GM12878 (cell line): ENCODE results near the gene MYD88. TPM values are rescaled to one million over a fixed set of nuclear protein-coding genes. Genes with fewer than 3 reads are reported as not detected.

ENCODE experiments used
- ATAC-seq: fragments of 200-7000 bp; cut with Tn5 transposase; 3 replicates; pipeline ENCODE4 v1.9.1; 2020; ENCODE audit warnings: mild to moderate bottlenecking, moderate library complexity
- BruUV-seq: library from RNA; stranded (reverse); fragments of 400-500 nt; replicated peaks from 2 replicates; lab custom pipeline; 2021; lab: Mats Ljungman, UMichigan
- CTCF ChIA-PET: fragments of 300-600 bp; sonication (Branson Sonifier 250); formaldehyde crosslinking; extraction: SDS; loops from one replicate; lab custom pipeline; 2021; ENCODE audit warnings: inconsistent platforms; lab: Yijun Ruan, JAX
- POLR2A ChIA-PET: fragments of 350-600 bp; formaldehyde crosslinking; extraction: SDS; loops from one replicate; lab custom pipeline; 2021; ENCODE audit warnings: inconsistent platforms; lab: Charles Lee
- RAD21 ChIA-PET: fragments of 300-600 bp; sonication (Branson Sonifier 250); formaldehyde crosslinking; loops from one replicate; lab custom pipeline; 2023; ENCODE audit warnings: antibody characterized with exemption; ENCODE audit not compliant: unreplicated experiment; lab: Charles Lee
- SMC1A ChIA-PET: fragments of 300-600 bp; sonication (Branson Sonifier 250); formaldehyde crosslinking; loops from one replicate; lab custom pipeline; 2023; ENCODE audit not compliant: unreplicated experiment, uncharacterized antibody; lab: Charles Lee
- DNase-seq: peaks from one replicate; pipeline ENCODE4 v3.0.0-alpha.2; 2011; ENCODE audit warnings: low read depth, low spot score
- FAIRE-seq: peaks from 3 replicates; lab custom pipeline; 2011; peaks lifted over from hg19 to GRCh38; lab: Jason Lieb, UNC
- H2AFZ ChIP-seq: 2 replicates; pipeline ENCODE4 v1.6.0; 2011; ENCODE audit warnings: low read depth, low read length, control low read depth; ENCODE audit not compliant: control insufficient read depth
- H3K27ac ChIP-seq: 2 replicates; pipeline ENCODE4 v1.5.1; 2011; ENCODE audit warnings: control low read depth; ENCODE audit not compliant: control insufficient read depth, insufficient read depth
- H3K27me3 ChIP-seq, 2 experiments: replicated peaks in 1 of 2; 2 replicates each; pipeline versions ENCODE4 v1.6.0 to v1.6.1; 2011; ENCODE audit warnings: low read length in 1 of 2; ENCODE audit not compliant: control insufficient read depth in 2 of 2, insufficient read depth in 2 of 2
- H3K36me3 ChIP-seq, 2 experiments: 2 replicates each; pipeline ENCODE4 v1.5.1; 2011; ENCODE audit warnings: low read length in 1 of 2; ENCODE audit not compliant: control insufficient read depth in 2 of 2, insufficient read depth in 2 of 2
- H3K4me1 ChIP-seq: 2 replicates; pipeline ENCODE4 v1.6.1; 2011; ENCODE audit warnings: mild to moderate bottlenecking, low read length, moderate library complexity, mixed read lengths; ENCODE audit not compliant: control insufficient read depth, insufficient read depth
- H3K4me2 ChIP-seq: 2 replicates; pipeline ENCODE4 v1.6.0; 2011; ENCODE audit warnings: control low read depth; ENCODE audit not compliant: control insufficient read depth, insufficient read depth
- H3K4me3 ChIP-seq: fragments of 200-600 bp; sonication (generic); 2 replicates; pipeline ENCODE4 v1.5.1; 2016
- H3K79me2 ChIP-seq: 2 replicates; pipeline ENCODE4 v1.6.0; 2011; ENCODE audit warnings: low read length; ENCODE audit not compliant: control insufficient read depth, insufficient read depth
- H3K9ac ChIP-seq: 2 replicates; pipeline ENCODE4 v1.8.0; 2011; ENCODE audit warnings: low read length, control low read depth, mixed read lengths; ENCODE audit not compliant: control insufficient read depth, insufficient read depth
- H3K9me3 ChIP-seq: replicated peaks from 3 replicates; pipeline ENCODE4 v1.5.1; 2011; ENCODE audit warnings: mild to moderate bottlenecking, low read length; ENCODE audit not compliant: control insufficient read depth, insufficient read depth
- H4K20me1 ChIP-seq: 2 replicates; pipeline ENCODE4 v1.6.0; 2011; ENCODE audit not compliant: control insufficient read depth, insufficient read depth
- JUNB ChIP-seq: IDR thresholded peaks from 2 replicates; pipeline ENCODE4 v1.6.1; 2016; ENCODE audit warnings: antibody characterized with exemption, mild to moderate bottlenecking
- NR2C1 ChIP-seq: fragments of 450-650 bp; IDR thresholded peaks from 2 replicates; pipeline ENCODE4 v1.6.1; 2017; ENCODE audit warnings: antibody characterized with exemption, mild to moderate bottlenecking, moderate library complexity
- WGBS: methylation state at CpG from one replicate; pipeline ENCODE4 v1.1.6; 2016; ENCODE audit warnings: low lambda C conversion rate; ENCODE audit not compliant: insufficient replicate concordance, insufficient coverage; ENCODE audit errors: missing lambda C conversion rate; 5-methylcytosine and 5-hydroxymethylcytosine counted together
- in situ Hi-C: fragments of 300-500 bp; cut with MboI; formaldehyde crosslinking; loops from 9 replicates; pipeline ENCODE4 v1.14.3; 2018; ENCODE audit warnings: mixed read lengths
- intact Hi-C: fragments of 100-400 bp; cut with micrococcal nuclease; formaldehyde crosslinking; loops from one replicate; pipeline ENCODE4 v1.14.2; 2022; ENCODE audit not compliant: unreplicated experiment
- polyA plus RNA-seq, 11 experiments: library from polyadenylated mRNA; depleted of rRNA in 4 of 11; unstranded in 6 of 11; stranded (reverse) in 5 of 11; fragments of >200 nt; fragmentation: Nextera tagmentation in 4 of 11; fragmentation: Illumina TruSeq in 1 of 11; extraction: Ambion mirVana in 4 of 11; extraction: Trizol in 1 of 11; gene quantifications; 1 replicate in 1 of 11; 2 replicates in 10 of 11; pipeline versions ENCODE4 v1.2.1 to v1.2.3, GENCODE V29; 2011 to 2016; ENCODE audit warnings: inconsistent platforms in 2 of 11, missing spikeins in 2 of 11, low read depth in 1 of 11
- total RNA-seq, 4 experiments: library from RNA; depleted of rRNA in 3 of 4; stranded (reverse); fragments of >200 nt in 3 of 4; fragmentation: Illumina TruSeq in 1 of 4; extraction: Trizol in 1 of 4; gene quantifications; 2 replicates each; pipeline versions ENCODE4 v1.2.1 to v1.2.3, GENCODE V29; 2013 to 2021
- TF ChIP-seq, protein P1 (sequence below), 3 experiments: IDR thresholded peaks in 2 of 3; conservative IDR thresholded peaks in 1 of 3; 2 replicates each; pipeline ENCODE4 v1.5.1; 2011; ENCODE audit warnings: low read depth in 3 of 3, low read length in 3 of 3, mild to moderate bottlenecking in 3 of 3, control low read depth in 2 of 3, moderate library complexity in 2 of 3, inconsistent platforms in 1 of 3, mixed read lengths in 1 of 3; ENCODE audit not compliant: control insufficient read depth in 2 of 3, insufficient read depth in 1 of 3; ENCODE audit errors: extremely low read depth in 1 of 3
- TF ChIP-seq, protein P2 (sequence below): fragments of 450-650 bp; IDR thresholded peaks from 2 replicates; pipeline ENCODE4 v1.6.1; 2017; ENCODE audit warnings: mild to moderate bottlenecking

MYD88 gene
- total and polyA plus RNA-seq, 10 of the 15 experiments (the other 5 are each of a cell fraction or from before 2014, with no cell fraction given), result 5.5 to 84.8 (median 67.5) TPM

DNA sequence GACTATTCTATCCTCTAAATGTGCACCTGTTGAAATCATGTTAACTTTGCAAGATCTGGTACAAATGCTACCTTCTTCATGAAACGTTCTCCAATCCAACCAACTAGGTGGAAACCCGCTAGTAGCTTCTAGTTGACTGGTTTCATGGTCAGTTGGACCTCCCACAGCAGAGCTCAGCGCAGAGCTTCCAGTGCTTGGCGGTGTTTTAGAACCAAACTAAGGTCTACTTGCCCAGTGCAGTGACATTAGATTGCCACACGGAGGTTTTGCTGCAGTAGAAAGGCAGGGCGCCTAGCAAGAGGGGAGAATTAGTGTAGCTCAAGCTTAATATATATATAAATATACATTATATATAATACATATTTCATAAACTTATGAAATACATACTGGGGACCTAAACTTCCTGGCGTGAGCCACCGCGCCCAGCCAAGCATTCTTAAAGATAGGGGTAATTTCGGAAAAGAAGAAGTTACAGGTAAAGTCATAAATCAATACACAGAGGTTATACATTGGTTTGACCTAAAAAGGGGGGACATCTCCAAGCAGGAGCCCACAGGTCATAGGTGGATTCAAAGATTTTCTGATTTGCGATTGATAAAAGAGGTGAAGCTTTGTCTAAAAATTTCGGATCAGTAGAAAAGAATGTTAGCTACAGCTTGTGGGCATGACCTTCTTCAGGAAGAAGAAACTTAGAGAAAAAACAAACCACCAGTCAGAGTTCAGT lies 24.8 kb downstream of the MYD88 start:
- Histone ChIP-seq H3K27me3 (no peaks in the 10 kb centered on the region), H3K4me3 (no peak overlapping the region), H4K20me1 (0 out of 2 replicates have a peak, but pooled peaks cover 4% of the 10 kb centered on the region), H2AFZ (no peak overlapping the region), H3K9me3 (peaks cover 2% of the 10 kb centered on the region; the same call in 1 of the 3 replicates), H3K27ac (no peak overlapping the region), H3K4me2 (no peak overlapping the region), H3K36me3 (no peaks in the 10 kb centered on the region), H3K9ac (no peak overlapping the region), H3K4me1 (peaks cover 4% of the 10 kb centered on the region; the same call in 1 of the 2 replicates), H3K79me2 (peaks cover 29% of the 10 kb centered on the region)
- no TSS peak for BruUV-seq
- SMC1A ChIA-PET, result interaction anchor here (0.9 to 5.8 kb wide), 7 partner anchors 8 to 69 kb away, joined by 4 to 92 read pairs (median 6); partner anchors contain the start of genes ACAA1 and MYD88
- DNase-seq, result no peak
- FAIRE-seq, result no peak
- CTCF ChIA-PET, result interaction anchor here (1.4 to 6.1 kb wide), 7 partner anchors 9 to 48 kb away, joined by 4 to 74 read pairs (median 12); partner anchors contain the start of genes ACAA1 and MYD88
- WGBS, result 26% methylated on average over 12 of the region's 12 CpGs
- TF ChIP-seq, protein P1, sequence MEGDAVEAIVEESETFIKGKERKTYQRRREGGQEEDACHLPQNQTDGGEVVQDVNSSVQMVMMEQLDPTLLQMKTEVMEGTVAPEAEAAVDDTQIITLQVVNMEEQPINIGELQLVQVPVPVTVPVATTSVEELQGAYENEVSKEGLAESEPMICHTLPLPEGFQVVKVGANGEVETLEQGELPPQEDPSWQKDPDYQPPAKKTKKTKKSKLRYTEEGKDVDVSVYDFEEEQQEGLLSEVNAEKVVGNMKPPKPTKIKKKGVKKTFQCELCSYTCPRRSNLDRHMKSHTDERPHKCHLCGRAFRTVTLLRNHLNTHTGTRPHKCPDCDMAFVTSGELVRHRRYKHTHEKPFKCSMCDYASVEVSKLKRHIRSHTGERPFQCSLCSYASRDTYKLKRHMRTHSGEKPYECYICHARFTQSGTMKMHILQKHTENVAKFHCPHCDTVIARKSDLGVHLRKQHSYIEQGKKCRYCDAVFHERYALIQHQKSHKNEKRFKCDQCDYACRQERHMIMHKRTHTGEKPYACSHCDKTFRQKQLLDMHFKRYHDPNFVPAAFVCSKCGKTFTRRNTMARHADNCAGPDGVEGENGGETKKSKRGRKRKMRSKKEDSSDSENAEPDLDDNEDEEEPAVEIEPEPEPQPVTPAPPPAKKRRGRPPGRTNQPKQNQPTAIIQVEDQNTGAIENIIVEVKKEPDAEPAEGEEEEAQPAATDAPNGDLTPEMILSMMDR (IDR thresholded peaks at IDR 0.05 in 2 of 3, conservative IDR thresholded peaks at IDR 0.05 in 1 of 3; ENCODE audit: control insufficient read depth in 2 of 3, extremely low read depth in 1 of 3, insufficient read depth in 1 of 3, low read depth in 3 of 3, low read length in 3 of 3), result peak in 2 of 3 experiments; percentile 21 to 34; a peak in 2 of 6 replicates
- TF ChIP-seq JUNB (no peak), NR2C1 (no peak)
- TF ChIP-seq, protein P2, sequence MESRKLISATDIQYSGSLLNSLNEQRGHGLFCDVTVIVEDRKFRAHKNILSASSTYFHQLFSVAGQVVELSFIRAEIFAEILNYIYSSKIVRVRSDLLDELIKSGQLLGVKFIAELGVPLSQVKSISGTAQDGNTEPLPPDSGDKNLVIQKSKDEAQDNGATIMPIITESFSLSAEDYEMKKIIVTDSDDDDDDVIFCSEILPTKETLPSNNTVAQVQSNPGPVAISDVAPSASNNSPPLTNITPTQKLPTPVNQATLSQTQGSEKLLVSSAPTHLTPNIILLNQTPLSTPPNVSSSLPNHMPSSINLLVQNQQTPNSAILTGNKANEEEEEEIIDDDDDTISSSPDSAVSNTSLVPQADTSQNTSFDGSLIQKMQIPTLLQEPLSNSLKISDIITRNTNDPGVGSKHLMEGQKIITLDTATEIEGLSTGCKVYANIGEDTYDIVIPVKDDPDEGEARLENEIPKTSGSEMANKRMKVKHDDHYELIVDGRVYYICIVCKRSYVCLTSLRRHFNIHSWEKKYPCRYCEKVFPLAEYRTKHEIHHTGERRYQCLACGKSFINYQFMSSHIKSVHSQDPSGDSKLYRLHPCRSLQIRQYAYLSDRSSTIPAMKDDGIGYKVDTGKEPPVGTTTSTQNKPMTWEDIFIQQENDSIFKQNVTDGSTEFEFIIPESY, result peak; percentile 99
- RAD21 ChIA-PET, result interaction anchor here (1.2 to 5.5 kb wide), 5 partner anchors 9 to 32 kb away, joined by 3 to 62 read pairs (median 15); partner anchors contain the start of genes ACAA1 and MYD88
- in situ Hi-C loops, result no loop called here
- no peak for ATAC-seq
- intact Hi-C loops, result no loop called here
- POLR2A ChIA-PET, result interaction anchor here (1.0 to 6.1 kb wide), 4 partner anchors 9 to 48 kb away, joined by 4 to 146 read pairs (median 56); partner anchors contain the start of genes ACAA1 and MYD88
